Ishikawa (cell line): ENCODE measurements around the gene PLEKHB2.

ENCODE experiments used
- CEBPB ChIP-seq: IDR thresholded peaks from 2 replicates; pipeline ENCODE4 v1.6.1; 2012
- CREB1 ChIP-seq: IDR thresholded peaks from 2 replicates; pipeline ENCODE4 v1.6.1; 2012; ENCODE audit warnings: low read depth
- EGR1 ChIP-seq: IDR thresholded peaks from 2 replicates; pipeline ENCODE4 v1.6.1; 2012
- EP300 ChIP-seq: IDR thresholded peaks from 2 replicates; pipeline ENCODE4 v1.6.1; 2012; ENCODE audit warnings: borderline replicate concordance
- FOXM1 ChIP-seq: IDR thresholded peaks from 2 replicates; pipeline ENCODE4 v1.6.1; 2012; ENCODE audit warnings: low read depth, borderline replicate concordance
- MAX ChIP-seq: IDR thresholded peaks from 2 replicates; pipeline ENCODE4 v1.6.1; 2012
- NFIC ChIP-seq: IDR thresholded peaks from 2 replicates; pipeline ENCODE4 v1.6.1; 2012
- RAD21 ChIP-seq: IDR thresholded peaks from 2 replicates; pipeline ENCODE4 v1.6.1; 2012; ENCODE audit warnings: low read depth
- REST ChIP-seq: IDR thresholded peaks from 2 replicates; pipeline ENCODE4 v1.6.1; 2012; ENCODE audit warnings: low read depth, mild to moderate bottlenecking
- TAF1 ChIP-seq: IDR thresholded peaks from 2 replicates; pipeline ENCODE4 v1.6.1; 2012; ENCODE audit warnings: low read depth, mild to moderate bottlenecking
- TCF12 ChIP-seq: IDR thresholded peaks from 2 replicates; pipeline ENCODE4 v1.6.1; 2012; ENCODE audit warnings: low read depth
- TEAD4 ChIP-seq: IDR thresholded peaks from 2 replicates; pipeline ENCODE4 v1.6.1; 2012
- USF1 ChIP-seq: IDR thresholded peaks from 2 replicates; pipeline ENCODE4 v1.6.1; 2012
- YY1 ChIP-seq: IDR thresholded peaks from 2 replicates; pipeline ENCODE4 v1.6.1; 2012; ENCODE audit warnings: low read depth
- ZBTB7A ChIP-seq: IDR thresholded peaks from 2 replicates; pipeline ENCODE4 v1.6.1; 2012; ENCODE audit warnings: low read depth

The PLEKHB2 gene

GRCh38 chr2:131104487-131105155, 515 bp upstream of the PLEKHB2 start:
- no peak for TF ChIP-seq EP300
- TF ChIP-seq FOXM1: no peak
- TF ChIP-seq USF1: no peak
- no peak for TF ChIP-seq TEAD4
- no peak for TF ChIP-seq YY1
- TF ChIP-seq NFIC: no peak
- no peak for TF ChIP-seq TAF1
- no peak for TF ChIP-seq EGR1
- TF ChIP-seq CEBPB: no peak
- no peak for TF ChIP-seq ZBTB7A
- TF ChIP-seq RAD21: no peak
- no peak for TF ChIP-seq TCF12
- TF ChIP-seq MAX: no peak; the same call in 1 of the 2 replicates
- no peak for TF ChIP-seq REST
- TF ChIP-seq CREB1: no peak

- TF ChIP-seq USF1 (peak; percentile 89), EGR1 (peak; percentile 20; the same call in 1 of the 2 replicates), FOXM1 (no peak)
Measured at GRCh38 chr2:131105950-131106801, 1.0 kb downstream of the PLEKHB2 start.

GRCh38 chr2:131112529-131112928, 7.4 kb downstream of the PLEKHB2 start:
- TF ChIP-seq MAX: no peak
- TF ChIP-seq CEBPB: no peak
- TF ChIP-seq FOXM1: no peak
- no peak for TF ChIP-seq RAD21
- no peak for TF ChIP-seq YY1
- no peak for TF ChIP-seq USF1
- TF ChIP-seq CREB1: no peak
- no peak for TF ChIP-seq EP300
- no peak for TF ChIP-seq ZBTB7A
- TF ChIP-seq TEAD4: no peak
- TF ChIP-seq TAF1: no peak

- TF ChIP-seq NFIC (no peak), TAF1 (no peak), MAX (no peak), EP300 (no peak), YY1 (no peak), RAD21 (no peak), CEBPB (no peak), REST (no peak), FOXM1 (no peak), TCF12 (no peak), ZBTB7A (no peak), TEAD4 (no peak), CREB1 (no peak)
Measured at GRCh38 chr2:131113566-131114227, 8.6 kb downstream of the PLEKHB2 start.
